Measurements from ENCODE around the gene VTI1A.

GRCh38 chr10:112528235-112528634 is 81.2 kb downstream of the VTI1A start:
- no peak for TF ChIP-seq CTCF (conservative IDR thresholded peaks at IDR 0.05; ENCODE audit: low read depth in 2 of 2)
- TF ChIP-seq EZH2phosphoT487 (IDR thresholded peaks at IDR 0.05; ENCODE audit: unreplicated experiment): no peak
- no peak for TF ChIP-seq EZH2 (IDR thresholded peaks at IDR 0.05; ENCODE audit: low read depth, unreplicated experiment)
- no peak for TF ChIP-seq POLR2AphosphoS5 (IDR thresholded peaks at IDR 0.05; ENCODE audit: low read depth)
- TF ChIP-seq NANOG (IDR thresholded peaks at IDR 0.05; ENCODE audit: borderline replicate concordance): no peak
- TF ChIP-seq REST (IDR thresholded peaks at IDR 0.05; ENCODE audit: unreplicated experiment): no peak
